Left kidney (tissue), 2 donors: Measurements from ENCODE around the gene VDAC2. TPM values are rescaled to one million over a fixed set of nuclear protein-coding genes. Genes with fewer than 3 reads are reported as not detected.
A peak's percentile ranks its signal among the peaks of the same experiment; 100 is the strongest.

Experiments used
- DNase-seq: peaks from one replicate; pipeline ENCODE4 v3.0.0-alpha.2; 2013
- polyA plus RNA-seq: library from polyadenylated mRNA; unstranded; fragments of 120-200 nt; gene quantifications from one replicate; pipeline ENCODE4 v1.2.1, GENCODE V29; 2013; ENCODE audit not compliant: insufficient read length

Gene VDAC2
- polyA plus RNA-seq, 1 donor: 254 TPM

- no peak for DNase-seq
Measured at GRCh38 chr10:75228834-75229233, 18.2 kb downstream of the VDAC2 start.

- DNase-seq: no peak
Measured at GRCh38 chr10:75229971-75230370, 19.4 kb downstream of the VDAC2 start.

- peak; percentile 82 for DNase-seq
Measured at GRCh38 chr10:75230600-75231038, 20.0 kb downstream of the VDAC2 start.

DNA sequence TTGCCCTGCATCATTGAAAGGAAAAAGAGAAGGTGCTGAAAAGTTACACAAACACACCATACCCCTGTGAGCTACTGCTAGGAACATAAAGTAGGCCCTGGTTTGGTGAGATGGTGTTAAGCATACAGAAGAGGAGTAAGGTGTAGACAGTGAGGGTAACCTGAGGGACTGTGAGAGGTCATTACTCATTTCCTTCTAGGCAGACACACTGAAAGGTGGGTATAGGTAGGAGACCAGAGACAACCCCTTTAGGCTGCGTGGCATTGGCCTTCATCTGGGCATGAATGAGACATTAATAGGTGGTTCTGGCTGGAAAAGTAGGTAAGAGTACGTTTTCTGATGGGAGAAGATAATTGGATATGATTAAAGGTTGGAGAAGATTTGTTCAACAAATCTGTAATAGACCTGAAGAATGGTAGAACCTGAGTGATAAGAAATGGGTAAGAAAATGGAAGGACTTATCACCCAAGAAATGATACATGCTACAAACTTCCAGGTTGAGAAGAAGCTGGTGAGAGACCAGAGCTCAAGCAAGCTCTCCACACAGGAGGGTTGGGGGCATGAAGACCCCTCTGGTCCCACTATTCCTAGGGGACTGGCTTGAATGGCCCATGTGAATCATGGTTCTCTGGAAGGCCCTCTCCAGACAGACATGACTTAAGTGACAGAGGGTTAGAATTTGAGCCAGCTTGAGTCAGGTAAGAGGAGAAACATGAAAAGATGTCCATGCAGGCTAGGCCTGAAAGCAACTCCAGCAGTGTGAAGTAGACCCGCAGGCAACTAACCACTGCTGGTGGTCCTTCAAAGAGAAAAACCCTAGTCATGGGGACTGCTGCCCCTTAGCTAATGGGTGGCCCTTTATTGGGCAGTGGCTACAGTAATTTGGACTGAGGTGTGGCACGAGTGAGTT, 21.3 kb downstream of the VDAC2 start:
- no peak for DNase-seq

DNA sequence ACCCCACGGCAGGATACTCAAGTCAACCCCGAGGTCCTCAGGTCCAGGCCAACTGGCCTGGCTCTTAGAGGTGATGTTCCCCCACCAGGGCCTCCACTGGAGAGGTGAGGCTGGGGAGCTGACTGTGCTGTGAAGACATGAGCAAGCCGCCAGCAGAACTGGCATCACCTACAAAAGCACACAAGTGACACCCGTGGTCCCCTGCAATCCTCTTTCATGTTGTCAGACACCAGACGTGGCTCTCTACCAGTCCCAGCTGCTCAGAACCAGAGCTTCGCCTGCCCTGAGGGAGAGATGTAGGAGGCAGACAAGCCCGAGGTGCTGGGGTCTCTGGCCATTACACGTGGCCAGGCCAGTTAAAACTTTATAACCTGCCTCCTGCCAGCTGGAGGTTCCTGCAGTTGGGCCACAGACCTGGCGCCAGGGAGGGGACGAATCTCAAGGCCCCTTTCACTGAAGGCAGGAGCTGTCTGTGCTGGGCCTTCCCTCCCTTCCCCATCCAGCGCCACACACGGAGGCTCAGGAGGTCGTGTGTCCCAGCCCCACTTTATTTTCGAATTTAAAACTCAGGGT, 22.9 kb downstream of the VDAC2 start:
- no peak for DNase-seq

GRCh38 chr10:75234017-75234682, 23.6 kb downstream of the VDAC2 start:
- DNase-seq: peak; percentile 76

GRCh38 chr10:75234683-75235374, 24.2 kb downstream of the VDAC2 start:
- DNase-seq: no peak

GRCh38 chr10:75235375-75236177, 25.0 kb downstream of the VDAC2 start, which contains the start of gene COMTD1:
Gene COMTD1 (minus strand): TSS chr10:75235957. CDS start chr10:75235928, 29 bp downstream.
- peak; percentile 84 for DNase-seq

GRCh38 chr10:75236178-75236825, 25.7 kb downstream of the VDAC2 start:
- DNase-seq: no peak

DNA sequence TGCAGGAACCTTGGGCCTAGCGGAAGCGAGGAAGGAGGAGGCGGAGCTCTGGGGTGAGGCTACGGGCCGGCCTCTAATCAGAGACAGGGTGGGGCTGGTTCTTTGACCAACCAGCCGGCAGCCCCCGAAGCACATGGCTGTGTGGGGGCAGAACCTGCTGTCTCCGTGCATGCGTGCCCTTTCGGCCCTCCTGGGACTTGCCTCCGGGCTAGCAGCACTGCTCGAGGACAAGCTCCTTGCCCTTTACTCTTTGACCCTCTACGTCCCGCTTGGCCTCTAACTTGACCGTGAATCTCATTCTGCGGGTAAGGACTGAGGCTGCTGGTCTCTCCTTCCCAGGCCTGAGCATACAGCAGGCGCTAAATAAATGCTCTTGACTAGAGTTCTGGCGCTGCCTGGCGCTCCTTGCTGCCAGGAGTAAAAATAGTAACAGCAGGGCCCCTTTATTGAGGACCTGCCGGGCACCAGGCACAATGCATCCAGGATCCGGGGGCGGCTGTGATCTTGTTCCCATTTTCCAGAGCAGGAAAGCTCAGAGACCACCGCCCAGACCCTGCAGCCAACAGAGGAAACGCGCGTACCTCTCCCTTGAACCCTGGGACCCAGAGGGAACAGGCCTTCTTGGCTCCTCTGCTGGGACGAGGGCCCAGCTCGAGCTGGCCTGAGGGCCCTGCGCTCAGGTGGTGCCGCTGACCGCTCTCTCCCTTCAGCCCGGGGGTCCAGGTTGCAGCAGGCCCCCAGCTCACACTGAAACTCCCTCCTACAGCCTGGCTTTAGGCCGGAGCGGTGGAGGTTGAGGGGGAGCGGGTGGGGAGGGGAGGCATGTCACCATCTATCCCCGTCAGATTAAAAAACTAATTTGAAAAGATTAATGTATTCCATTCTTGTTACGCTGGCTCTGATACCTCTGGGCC, 27.8 kb downstream of the VDAC2 start:
- DNase-seq: no peak

DNA sequence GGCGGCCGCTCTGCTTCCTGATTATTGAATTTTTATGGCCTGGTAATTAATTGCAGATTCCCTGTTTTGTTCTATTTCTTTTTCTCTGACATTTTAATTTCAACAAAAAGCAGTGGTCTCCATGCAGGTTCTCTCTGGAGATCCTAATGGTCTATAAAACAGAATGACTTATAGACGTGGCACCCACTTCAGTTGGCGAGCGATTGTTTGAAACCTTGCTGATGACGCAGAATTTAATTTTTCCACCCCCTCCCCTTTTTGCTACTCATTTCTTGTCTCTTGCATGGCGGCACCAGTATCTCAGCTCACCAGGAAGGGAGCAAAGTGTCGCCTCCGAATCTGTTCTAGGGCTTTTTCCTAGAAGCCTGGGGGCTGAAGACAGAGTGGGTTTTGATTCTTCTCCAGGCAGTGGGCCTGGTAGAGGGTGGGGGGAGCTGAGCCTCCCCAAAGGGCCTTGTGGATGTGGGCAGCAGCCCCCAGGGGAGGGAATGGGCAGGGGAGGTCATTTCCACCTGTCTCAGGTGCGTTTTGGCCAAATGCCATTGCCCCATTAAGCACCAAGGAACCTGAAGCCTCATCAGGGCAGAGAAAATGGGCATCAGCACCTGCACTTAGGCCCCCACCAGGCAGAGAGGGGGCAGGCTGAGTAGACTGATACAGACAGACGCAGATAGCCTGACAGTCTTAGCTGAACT, 28.6 kb downstream of the VDAC2 start:
- DNase-seq: no peak

GRCh38 chr10:75240329-75241076, 29.9 kb downstream of the VDAC2 start:
- no peak for DNase-seq

- no peak for DNase-seq
Measured at GRCh38 chr10:75243426-75243825, 32.8 kb downstream of the VDAC2 start.

- no peak for DNase-seq
Measured at GRCh38 chr10:75244487-75245353, 34.1 kb downstream of the VDAC2 start.

GRCh38 chr10:75245354-75246250, 35.0 kb downstream of the VDAC2 start:
- DNase-seq: no peak

DNA sequence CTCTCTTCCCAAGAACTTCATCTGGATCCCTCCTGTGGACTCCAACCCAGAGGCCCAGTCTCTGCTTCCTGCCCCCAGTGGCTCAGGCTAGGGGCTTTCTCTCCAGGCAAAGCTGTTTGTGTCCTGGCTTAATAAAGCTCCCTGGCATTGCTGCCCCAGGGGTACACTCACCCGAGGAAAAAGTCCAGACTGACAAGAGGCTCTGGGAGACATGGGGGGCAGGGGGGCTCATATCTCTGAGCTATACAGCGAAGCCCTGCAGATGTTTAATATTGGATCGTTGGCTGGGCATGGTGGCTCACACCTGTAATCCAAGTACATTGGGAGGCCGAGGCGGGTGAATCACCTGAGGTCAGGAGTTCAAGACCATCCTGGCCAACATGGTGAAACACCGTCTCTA, 35.9 kb downstream of the VDAC2 start:
- no peak for DNase-seq
